NCI-H748 (cell line): ENCODE measurements around the gene WDR88.
"Not testable (repeated sequence)": the region's sequence is repeated elsewhere in the genome, so short reads cannot be mapped to it uniquely, and the experiment has no call there.

Source experiments
- DNase-seq: peaks from one replicate; lab custom pipeline; 2025; ENCODE audit not compliant: unreplicated experiment; lab: John Stamatoyannopoulos, UW

WDR88 gene

GRCh38 chr19:33126712-33127111 lies 5.2 kb upstream of the WDR88 start:
- DNase-seq = not testable (repeated sequence)

- no peak for DNase-seq
Measured at GRCh38 chr19:33129901-33130300, 2.0 kb upstream of the WDR88 start.

- no peak for DNase-seq
Measured at GRCh38 chr19:33130433-33130832, 1.5 kb upstream of the WDR88 start.

GRCh38 chr19:33132425-33132824 lies 511 bp downstream of the WDR88 start:
- no peak for DNase-seq

GRCh38 chr19:33133438-33134031 lies 1.6 kb downstream of the WDR88 start:
- peak; percentile 17 for DNase-seq

- peak; percentile 67 for DNase-seq
Measured at GRCh38 chr19:33134571-33135041, 2.7 kb downstream of the WDR88 start.

GRCh38 chr19:33139165-33139564 lies 7.3 kb downstream of the WDR88 start:
- DNase-seq = no peak

GRCh38 chr19:33143897-33144405 lies 12.0 kb downstream of the WDR88 start:
- peak; percentile 69 for DNase-seq

GRCh38 chr19:33146209-33146608 lies 14.3 kb downstream of the WDR88 start:
- DNase-seq = no peak

GRCh38 chr19:33147538-33147937 lies 15.6 kb downstream of the WDR88 start:
- DNase-seq = no peak

GRCh38 chr19:33150852-33151518 lies 19.1 kb downstream of the WDR88 start:
- DNase-seq = peak; percentile 32

- no peak for DNase-seq
Measured at GRCh38 chr19:33152176-33152575, 20.3 kb downstream of the WDR88 start.

GRCh38 chr19:33152625-33153024 lies 20.7 kb downstream of the WDR88 start:
- not testable (repeated sequence) for DNase-seq

GRCh38 chr19:33154313-33154712 lies 22.4 kb downstream of the WDR88 start:
- not testable (repeated sequence) for DNase-seq

- no peak for DNase-seq
Measured at GRCh38 chr19:33156334-33156733, 24.4 kb downstream of the WDR88 start.

GRCh38 chr19:33157906-33158305 lies 26.0 kb downstream of the WDR88 start:
- no peak for DNase-seq

GRCh38 chr19:33158365-33158764 lies 26.5 kb downstream of the WDR88 start:
- no peak for DNase-seq

GRCh38 chr19:33159149-33159548 lies 27.2 kb downstream of the WDR88 start:
- DNase-seq = no peak

- DNase-seq = no peak
Measured at GRCh38 chr19:33159893-33160292, 28.0 kb downstream of the WDR88 start.

- DNase-seq = no peak
Measured at GRCh38 chr19:33161201-33161600, 29.3 kb downstream of the WDR88 start.

GRCh38 chr19:33163481-33163880 lies 31.6 kb downstream of the WDR88 start:
- DNase-seq = no peak

- not testable (repeated sequence) for DNase-seq
Measured at GRCh38 chr19:33166037-33166436, 34.1 kb downstream of the WDR88 start.
